GM18505 (cell line): ENCODE data around the gene GPC5.

Experiments
- ATAC-seq: cut with Tn5 transposase; IDR thresholded peaks from one replicate; pipeline ENCODE4 v1.9.1; 2021; ENCODE audit not compliant: unreplicated experiment
- POLR2A ChIP-seq: IDR thresholded peaks from 4 replicates; pipeline ENCODE4 v1.6.1; 2011; ENCODE audit warnings: borderline replicate concordance; ENCODE audit not compliant: insufficient read depth, insufficient read length; ENCODE audit errors: extremely low read depth

Gene GPC5

DNA sequence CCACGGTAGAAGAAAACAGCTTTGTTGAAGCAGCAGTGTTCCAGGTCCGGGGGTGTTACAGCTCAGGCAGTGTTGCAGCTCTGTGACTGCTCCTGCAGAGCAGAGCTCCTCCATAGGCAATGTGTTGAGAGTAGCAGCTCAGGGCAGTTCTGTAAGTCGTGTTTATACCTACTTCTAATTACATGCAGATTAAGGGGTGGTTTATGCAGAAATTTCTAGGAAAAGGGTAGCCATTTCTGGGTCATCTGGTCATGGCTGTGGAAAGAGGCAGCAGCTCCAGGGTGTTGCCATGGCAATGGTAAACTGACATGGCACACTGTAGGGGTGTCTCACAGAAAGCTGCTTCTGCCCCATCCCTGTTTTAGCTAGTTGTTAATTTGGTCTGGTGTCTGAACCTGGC is 316.4 kb downstream of the GPC5 start:
- TF ChIP-seq POLR2A: no peak
- no peak for ATAC-seq

DNA sequence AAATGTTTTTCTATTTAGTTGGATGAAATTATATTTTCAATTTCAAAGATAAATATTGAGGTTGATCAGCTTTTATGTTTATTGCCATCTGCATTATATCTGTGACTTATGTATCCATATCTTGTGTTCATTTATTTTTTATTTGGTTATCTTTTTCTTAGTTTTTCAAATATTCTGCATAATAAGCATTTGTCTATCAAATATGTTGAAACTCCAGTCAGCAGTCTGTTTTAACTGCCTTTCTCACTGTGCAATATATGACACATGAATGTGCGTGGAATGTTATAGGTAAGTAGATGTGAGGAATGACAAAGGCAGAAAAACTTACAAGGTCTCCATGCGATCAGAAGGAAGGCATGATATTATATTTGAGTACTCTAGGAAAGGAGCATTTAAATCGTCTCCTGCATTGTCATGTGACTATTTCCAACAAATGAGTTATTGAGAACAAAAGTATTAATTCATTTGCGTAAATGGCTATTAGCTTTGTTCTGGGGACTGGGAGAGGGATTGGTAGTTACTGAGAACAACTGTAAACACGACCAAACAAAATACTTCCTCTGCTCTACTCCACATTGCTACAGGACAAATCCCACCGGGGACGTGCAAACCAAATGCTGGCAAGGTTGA is 318.1 kb downstream of the GPC5 start:
- no peak for ATAC-seq
- no peak for TF ChIP-seq POLR2A

DNA sequence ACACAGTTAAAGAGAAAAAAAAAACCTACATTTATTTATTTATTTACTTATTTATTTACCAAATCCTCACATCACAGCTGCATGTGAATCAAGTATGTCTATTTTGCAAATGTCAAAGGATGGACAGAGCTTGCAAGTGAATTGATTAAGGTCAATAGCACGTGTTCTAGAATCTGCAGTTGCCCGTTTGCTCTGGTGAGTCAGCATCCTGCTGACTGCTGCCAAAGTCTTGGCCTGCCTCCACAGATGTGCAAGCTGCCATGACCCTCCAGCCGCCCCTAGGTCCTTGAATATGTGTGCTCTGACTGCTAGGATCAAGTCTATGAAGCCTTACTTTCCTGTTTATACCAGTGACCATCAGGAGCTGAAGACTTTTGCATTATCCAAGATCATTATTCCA is 320.6 kb downstream of the GPC5 start:
- TF ChIP-seq POLR2A: no peak
- no peak for ATAC-seq

DNA sequence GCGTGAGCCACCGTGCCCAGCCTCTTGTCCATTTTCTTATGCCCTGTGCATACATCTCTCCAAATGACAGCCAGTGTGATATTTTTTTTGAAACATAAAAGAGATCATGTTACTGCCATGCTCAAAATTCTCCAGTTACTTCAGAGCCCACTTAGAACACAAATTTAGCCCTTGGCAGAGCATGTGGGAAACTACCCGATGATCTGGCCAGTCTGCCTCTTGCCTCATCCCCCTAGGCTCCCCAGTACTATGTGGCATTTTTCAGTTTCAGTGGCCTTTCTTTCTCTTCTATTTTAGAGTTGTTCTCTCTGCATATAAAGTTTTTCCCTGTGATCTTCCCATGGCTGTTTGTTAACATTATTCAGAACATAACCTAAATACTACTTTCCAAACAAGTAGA is 323.0 kb downstream of the GPC5 start:
- TF ChIP-seq POLR2A: no peak
- ATAC-seq: no peak

DNA sequence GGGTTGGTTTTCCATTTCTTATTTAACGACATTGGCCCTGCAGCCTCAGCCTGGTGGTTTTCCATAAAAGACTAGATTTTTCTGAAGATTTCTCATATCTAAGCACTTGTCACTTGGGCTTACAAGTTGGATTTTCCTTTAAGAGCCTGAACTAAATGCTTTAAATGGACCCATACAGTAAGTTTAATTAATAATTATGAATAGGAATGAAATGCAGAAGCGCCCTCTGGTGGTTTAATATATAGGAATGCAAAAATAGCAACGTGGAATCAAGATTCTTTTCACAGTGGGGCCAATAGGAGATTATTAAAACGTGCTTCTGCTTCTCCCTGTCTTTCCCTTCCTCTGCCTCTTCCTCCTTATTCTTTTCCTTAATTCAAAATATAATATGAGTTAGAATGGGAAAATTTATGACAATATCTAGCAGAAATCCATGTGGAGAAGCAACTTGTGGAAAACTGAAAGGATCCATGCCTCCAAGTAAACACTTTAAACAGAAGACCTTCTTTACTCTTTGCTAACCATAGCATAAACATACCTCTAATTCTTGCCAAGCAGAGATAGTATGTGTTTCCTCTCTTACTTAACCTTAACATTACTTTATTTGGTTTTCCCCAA is 324.0 kb downstream of the GPC5 start:
- no peak for ATAC-seq
- no peak for TF ChIP-seq POLR2A

DNA sequence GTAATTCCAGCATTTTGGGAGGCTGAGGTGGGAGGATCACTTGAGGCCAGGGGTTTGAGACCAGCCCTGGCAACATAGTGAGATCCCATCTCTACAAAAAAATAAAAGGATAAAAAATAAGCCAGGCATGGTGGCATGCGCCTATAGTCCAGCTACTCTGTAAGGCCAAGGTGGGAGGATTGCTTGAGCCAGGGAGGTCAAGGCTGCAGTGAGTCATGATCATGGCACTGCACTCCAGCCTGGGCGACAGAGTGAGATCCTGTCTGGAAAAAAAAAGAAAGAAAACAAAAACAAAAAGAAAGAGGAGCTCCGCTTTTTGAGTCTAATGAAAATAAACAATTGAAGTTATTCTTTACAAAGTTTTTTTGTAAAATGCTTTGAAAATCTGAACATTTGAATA is 326.2 kb downstream of the GPC5 start:
- TF ChIP-seq POLR2A: no peak
- ATAC-seq: no peak

DNA sequence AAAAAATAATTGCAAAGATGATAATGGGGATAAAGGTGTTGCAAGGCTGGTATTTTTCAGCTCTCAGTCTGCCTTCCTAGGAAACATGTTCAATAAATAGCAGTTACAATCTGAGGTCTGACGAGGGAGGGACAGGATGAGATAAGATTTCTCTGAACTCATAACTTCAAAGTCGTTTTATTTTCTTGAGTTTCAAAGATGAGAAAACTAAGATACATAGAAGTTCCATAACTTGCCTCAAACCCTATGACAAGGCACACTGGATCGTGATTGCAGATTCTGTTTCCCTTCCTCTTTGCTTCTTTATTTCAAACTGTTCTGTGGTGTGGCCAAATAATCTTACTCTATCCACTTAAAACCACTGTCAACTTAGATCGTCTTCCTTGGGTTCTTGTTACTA is 327.2 kb downstream of the GPC5 start:
- ATAC-seq: no peak
- no peak for TF ChIP-seq POLR2A

DNA sequence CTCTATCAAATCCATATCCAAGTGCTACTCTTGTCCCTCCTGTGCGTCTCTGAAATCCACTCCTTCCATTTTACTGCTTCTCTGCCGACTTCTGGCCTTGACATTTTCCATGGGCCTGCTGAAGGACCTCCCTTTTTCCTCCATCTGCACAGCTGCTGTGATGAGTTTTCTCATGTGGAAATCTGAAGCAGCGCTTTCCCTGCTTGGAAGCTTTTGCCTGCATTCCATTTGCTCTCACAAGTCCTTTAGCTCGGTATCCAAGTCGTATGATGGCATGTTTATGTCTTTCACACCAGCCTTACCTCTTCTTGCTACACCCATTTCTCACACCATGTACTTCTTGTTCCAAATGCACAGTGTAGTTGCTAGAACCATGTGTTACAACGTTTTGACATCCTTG is 328.2 kb downstream of the GPC5 start:
- ATAC-seq: no peak
- TF ChIP-seq POLR2A: no peak

DNA sequence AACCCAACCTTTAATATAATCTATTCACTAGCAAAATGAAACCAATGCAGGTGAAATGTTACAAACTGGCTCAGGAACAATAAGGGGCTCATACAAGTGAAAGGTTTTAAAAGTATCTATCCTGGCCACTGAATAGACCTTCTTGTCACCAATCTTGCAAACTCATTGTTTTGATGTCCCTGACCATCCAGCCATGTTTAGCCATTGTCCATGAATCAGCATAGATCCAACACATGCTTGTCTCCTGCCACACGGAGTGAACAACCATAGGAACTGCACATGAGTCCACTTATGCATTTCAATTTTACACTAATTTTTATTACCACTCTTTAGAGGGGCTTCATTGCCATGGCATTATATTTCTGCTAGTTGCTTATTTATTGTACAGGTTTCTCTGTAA is 331.4 kb downstream of the GPC5 start:
- TF ChIP-seq POLR2A: no peak
- ATAC-seq: no peak

DNA sequence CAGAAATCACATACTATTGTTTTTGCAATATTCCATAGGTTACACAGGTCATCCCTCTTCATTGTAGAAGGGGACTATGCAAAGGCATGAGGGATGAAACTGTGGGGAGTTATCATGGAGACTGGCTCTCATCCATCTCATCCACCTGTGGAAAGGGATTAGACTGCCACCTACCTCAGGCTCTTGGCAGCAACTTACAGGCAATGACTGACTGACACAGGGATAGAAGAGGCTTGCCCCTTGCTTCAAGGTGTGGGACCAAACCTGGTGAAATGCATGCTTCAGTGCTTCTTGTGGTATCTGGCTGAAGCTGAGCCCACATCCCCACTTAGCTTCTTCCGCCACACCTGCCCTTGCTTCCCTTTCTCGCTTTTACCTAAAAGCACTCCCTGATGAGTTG is 341.3 kb downstream of the GPC5 start:
- no peak for ATAC-seq
- TF ChIP-seq POLR2A: no peak

DNA sequence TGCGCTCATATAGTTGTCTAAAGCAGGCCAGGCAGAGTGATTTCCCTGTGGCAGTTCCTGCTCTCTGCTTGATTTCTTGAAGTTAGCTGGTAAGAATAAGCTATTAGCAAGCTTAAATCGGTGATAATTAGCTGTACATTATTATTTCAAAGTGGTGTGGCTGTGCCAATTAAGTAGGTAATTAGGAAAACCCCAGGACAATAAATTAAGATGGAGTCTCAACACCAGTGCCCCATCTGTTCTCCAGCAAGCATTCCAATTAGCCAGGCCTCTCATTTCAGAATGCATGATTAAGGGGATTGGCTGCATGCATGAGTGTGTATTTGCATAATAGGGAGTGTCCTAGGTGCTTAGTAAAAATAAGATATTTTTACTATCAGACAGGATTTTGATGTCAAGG is 342.3 kb downstream of the GPC5 start:
- TF ChIP-seq POLR2A: no peak
- ATAC-seq: no peak

DNA sequence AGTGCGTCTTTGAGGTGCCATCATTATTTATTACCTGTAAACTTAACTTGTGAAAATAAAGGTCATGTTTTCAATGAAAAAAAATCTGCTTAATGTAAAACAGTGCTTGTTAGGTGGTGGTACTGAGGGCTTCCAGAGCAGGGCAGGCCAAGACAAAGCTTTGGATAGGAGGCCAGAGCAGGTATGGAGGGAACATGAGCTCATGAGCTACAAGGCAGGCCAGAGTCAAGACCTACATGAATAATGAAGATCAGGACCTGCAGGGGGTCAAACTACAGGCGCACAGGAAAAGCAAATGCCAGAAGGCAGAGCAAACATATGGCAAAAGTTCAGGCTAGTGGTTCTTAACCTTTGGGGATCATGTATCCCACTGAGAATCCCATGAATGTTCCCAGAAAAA is 343.5 kb downstream of the GPC5 start:
- no peak for TF ChIP-seq POLR2A
- no peak for ATAC-seq

DNA sequence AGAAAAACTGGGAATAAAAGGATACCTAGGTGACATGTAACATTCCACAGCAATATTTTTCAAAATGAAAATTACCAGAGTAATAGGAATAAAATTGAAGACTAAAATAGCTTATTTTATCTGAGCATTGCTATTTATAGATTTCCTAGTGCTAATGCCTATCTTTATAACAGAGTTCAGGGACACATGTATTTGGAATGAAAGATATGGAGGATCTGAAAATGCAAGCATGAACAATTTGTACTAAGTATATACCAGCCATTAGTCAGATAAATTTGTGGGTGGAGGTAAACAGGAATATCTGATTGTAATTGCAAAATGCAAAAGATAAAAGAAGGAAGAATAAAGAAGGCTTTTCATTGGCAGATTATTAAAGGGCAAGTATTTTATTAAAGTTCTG is 345.9 kb downstream of the GPC5 start:
- TF ChIP-seq POLR2A: no peak
- no peak for ATAC-seq

DNA sequence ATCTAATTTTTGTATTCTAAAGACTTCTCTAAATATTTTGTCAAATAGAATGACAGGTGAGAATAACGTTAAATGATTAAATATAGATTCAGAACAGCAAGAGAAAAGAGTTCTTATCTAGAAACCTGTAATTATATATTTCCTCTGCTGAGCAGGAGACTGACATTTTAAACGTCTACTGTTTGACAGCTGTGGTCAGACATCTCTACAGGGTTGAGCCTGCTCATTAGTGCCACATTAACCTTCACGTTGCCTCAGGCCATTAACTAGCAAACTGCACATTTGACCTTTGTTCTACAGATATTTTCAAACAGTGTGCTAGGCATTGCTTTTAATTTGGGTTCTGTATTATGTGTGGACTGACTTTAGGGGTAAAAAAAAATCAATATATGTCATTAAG is 347.5 kb downstream of the GPC5 start:
- ATAC-seq: no peak
- no peak for TF ChIP-seq POLR2A

DNA sequence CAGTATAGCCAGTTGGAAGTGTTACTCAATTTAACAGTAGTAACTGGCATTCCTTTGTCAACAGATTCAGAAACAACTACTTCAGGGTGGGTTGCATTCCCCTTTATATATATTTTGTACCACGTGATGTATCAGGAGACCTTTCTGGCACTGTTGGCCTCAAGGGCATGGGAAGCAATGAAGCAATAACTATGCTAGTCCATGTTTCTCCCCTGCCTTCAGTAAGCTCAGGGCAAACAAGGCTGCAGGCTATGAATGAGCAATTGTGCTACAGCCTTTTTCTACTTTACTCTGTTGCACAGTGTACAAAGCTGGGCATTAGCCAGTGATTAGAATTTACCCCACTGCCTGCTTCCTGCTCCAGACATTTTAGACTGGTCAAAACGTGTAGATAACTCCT is 348.8 kb downstream of the GPC5 start:
- ATAC-seq: no peak
- no peak for TF ChIP-seq POLR2A
